ENCODE data around the gene LRRC27. TPM values are rescaled to one million over a fixed set of nuclear protein-coding genes. Genes with fewer than 3 reads are reported as not detected.
A peak's percentile ranks its signal among the peaks of the same experiment; 100 is the strongest.
"Not testable (repeated sequence)": the region's sequence is repeated elsewhere in the genome, so short reads cannot be mapped to it uniquely, and the experiment has no call there.

LRRC27 gene
- total RNA-seq, 2 donors from 2014 or later = 11.4 to 22.9 TPM

DNA sequence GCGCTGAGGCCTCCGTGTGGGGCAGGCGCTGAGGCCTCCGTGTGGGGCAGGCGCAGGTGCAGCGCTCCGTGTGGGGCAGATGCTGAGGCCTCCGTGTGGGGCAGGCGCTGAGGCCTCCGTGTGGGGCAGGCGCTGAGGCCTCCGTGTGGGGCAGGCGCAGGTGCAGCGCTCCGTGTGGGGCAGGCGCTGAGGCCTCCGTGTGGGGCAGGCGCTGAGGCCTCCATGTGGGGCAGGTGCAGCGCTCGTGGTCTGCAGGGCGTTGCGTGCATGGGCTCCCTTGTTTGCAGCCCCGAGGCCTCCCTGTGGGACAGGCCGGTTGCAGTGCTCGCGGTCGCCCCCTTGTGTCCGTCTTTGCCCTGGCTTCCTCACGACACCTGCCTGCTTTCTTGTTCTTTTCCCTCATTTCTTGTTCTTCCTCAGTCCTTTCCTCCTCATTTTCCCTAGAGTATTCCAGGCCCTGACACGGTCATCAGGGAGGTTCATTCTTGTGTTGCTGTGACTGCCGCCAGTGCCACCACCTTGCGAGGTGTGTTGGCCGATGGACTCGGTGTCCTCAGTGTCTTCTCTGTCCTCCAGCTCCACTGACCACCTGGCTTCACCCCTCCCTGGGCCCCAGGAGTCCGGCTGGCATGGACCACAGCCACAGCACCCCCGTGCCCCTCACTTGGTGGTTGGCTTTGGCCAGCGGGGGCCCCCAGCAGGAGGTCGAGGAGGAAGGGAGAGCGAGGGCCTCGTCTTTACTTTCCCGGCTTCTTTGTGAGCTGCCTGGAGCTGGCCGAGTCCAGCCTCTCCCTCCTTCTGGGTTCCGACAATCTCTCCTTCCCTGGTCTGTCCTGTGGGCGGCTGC, 20.7 kb downstream of the LRRC27 start:
- H3K36me3 ChIP-seq; H3K27ac ChIP-seq; H3K9me3 ChIP-seq; H3K4me3 ChIP-seq; H3K27me3 ChIP-seq (replicated peaks; ENCODE audit: insufficient read depth); H3K4me1 ChIP-seq (replicated peaks); intact Hi-C loops (cut with DNase I): not testable (repeated sequence)
- DNase-seq (ENCODE audit: low spot score) = peak; percentile 48
- TF ChIP-seq, protein P1, sequence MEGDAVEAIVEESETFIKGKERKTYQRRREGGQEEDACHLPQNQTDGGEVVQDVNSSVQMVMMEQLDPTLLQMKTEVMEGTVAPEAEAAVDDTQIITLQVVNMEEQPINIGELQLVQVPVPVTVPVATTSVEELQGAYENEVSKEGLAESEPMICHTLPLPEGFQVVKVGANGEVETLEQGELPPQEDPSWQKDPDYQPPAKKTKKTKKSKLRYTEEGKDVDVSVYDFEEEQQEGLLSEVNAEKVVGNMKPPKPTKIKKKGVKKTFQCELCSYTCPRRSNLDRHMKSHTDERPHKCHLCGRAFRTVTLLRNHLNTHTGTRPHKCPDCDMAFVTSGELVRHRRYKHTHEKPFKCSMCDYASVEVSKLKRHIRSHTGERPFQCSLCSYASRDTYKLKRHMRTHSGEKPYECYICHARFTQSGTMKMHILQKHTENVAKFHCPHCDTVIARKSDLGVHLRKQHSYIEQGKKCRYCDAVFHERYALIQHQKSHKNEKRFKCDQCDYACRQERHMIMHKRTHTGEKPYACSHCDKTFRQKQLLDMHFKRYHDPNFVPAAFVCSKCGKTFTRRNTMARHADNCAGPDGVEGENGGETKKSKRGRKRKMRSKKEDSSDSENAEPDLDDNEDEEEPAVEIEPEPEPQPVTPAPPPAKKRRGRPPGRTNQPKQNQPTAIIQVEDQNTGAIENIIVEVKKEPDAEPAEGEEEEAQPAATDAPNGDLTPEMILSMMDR (IDR thresholded peaks at IDR 0.05) = peak; percentile 62 to 72 (median 68)
- WGBS = 54% methylated on average over 28 of the region's 44 CpGs

DNA sequence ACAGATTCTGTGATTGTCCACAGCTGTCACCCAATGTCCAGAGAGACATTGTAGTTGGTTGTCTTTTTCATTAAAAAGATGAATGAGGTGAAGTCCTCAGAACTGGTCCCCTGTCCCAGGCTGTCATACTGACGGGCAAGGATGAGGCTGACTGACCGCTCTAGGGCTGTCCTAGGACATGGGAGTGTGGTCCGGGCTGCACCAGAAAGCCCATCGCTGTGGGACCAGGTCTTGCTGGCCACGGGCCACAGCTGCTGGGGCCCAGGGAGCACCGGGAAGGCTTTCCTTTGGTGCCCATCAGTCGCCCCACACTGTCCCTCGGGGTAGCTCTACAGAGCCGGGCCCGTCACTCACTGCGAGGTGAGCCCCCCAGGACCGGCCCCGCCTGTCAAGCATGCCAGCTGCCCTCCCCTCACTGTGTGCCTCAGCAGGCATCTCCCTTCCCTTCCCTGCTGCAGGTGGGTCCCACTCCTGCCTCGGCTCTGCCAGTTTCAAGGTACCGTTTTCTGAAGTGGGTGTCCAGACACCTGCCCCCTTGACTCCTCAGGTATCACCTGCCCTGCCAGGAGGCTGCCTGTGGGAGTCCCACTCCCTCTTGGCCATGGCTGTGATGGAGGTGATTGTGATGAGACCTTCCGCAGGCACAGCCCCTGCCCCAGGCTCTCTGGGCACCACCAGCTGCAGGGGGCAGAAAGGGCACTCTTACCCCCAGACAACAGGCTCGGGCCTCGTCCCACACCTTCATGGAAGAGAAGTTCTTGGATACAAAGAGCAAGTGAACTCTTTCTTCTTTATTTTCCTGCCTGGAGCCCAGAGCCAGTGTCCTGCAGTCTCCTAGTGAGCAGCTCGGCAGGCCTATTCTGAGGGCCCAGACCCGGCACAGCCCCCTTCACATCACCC, 21.7 kb downstream of the LRRC27 start:
- H3K4me3 ChIP-seq = no peak overlapping the region
- 80% methylated on average over 19 of the region's 20 CpGs for WGBS
- H3K36me3 ChIP-seq = no peaks in the 10 kb centered on the region
- no peak for DNase-seq (ENCODE audit: low spot score)
- no peaks in the 10 kb centered on the region for H3K27me3 ChIP-seq (replicated peaks; ENCODE audit: insufficient read depth)
- no peaks in the 10 kb centered on the region for H3K9me3 ChIP-seq
- intact Hi-C loops (cut with DNase I) = no loop called here
- H3K4me1 ChIP-seq (replicated peaks) = no peaks in the 10 kb centered on the region
- TF ChIP-seq, protein P1 (IDR thresholded peaks at IDR 0.05) = no peak
- TF ChIP-seq POLR2AphosphoS5 (IDR thresholded peaks at IDR 0.05) = no peak
- no peak for TF ChIP-seq POLR2A (IDR thresholded peaks at IDR 0.05)
- H3K27ac ChIP-seq = no peak overlapping the region

DNA sequence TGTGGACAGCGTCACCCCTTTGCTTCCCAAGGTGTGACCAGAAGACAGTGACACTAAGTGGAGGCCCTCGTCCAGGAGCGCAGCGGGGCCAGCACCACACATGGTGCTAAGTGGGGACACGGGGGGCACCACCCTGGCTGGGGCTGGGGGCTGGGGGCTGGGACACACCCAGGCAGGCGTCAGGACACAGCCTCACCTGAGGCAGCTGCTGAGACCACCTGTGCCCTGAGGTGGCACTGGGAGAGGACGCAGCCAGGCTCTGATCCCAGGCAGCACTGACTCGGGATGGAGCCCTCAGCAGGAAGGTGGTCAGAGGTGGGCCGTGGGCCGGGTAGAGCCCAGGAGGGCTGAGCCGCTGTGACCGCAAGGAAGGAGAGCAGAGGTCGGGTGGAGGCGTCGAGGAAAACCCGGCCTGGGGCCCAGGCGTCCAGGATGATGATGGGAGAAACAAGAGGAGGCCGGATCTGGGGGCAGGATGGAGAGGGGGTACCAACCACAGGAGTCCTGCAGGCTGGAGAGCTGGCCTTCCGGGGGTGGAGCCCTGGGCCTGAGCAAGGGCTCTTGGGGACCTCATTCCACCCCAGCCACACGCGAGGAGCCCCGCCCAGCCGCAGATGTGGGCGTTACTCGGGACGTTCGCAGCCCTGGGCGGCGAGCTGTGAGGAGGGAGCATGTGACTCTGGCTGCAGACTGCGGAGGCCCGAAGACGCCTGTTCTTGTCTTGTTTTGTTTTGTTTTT, 22.5 kb downstream of the LRRC27 start:
- Histone ChIP-seq H3K36me3 (no peaks in the 10 kb centered on the region), H3K4me3 (no peak overlapping the region), H3K27ac (no peak overlapping the region), H3K27me3 (replicated peaks; ENCODE audit: insufficient read depth) (no peaks in the 10 kb centered on the region), H3K9me3 (no peaks in the 10 kb centered on the region), H3K4me1 (replicated peaks) (no peaks in the 10 kb centered on the region)
- TF ChIP-seq POLR2AphosphoS5 (IDR thresholded peaks at IDR 0.05) (no peak), POLR2A (IDR thresholded peaks at IDR 0.05) (no peak)
- TF ChIP-seq, protein P1 (IDR thresholded peaks at IDR 0.05) = no peak
- 86% methylated on average over 32 of the region's 32 CpGs for WGBS
- no peak for DNase-seq (ENCODE audit: low spot score)
- intact Hi-C loops (cut with DNase I) = no loop called here

DNA sequence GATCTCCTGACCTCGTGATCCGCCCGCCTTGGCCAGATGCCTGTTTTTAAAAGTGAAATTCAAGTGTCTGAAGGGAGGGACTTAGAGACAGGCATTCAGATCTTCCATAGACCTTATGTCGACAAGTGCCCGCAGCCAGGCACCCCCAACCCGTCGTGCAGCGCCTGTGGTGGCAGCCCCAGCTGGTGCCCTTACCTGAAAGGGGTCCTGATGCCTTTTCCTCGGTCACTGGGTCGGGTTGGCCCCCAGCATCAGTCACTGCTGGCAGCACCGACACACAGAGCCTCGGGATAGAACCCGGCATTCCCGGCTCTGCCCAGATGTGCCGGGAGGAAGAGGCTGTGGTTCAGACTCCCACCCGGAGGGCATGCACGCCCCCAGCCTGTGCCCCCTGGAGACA, 23.3 kb downstream of the LRRC27 start:
- WGBS = 88% methylated on average over 17 of the region's 17 CpGs
- no peaks in the 10 kb centered on the region for H3K4me1 ChIP-seq (replicated peaks)
- TF ChIP-seq POLR2AphosphoS5 (IDR thresholded peaks at IDR 0.05) = no peak
- TF ChIP-seq POLR2A (IDR thresholded peaks at IDR 0.05) = no peak
- TF ChIP-seq, protein P1 (IDR thresholded peaks at IDR 0.05) = no peak
- H3K27ac ChIP-seq = no peak overlapping the region
- H3K36me3 ChIP-seq = no peaks in the 10 kb centered on the region
- DNase-seq (ENCODE audit: low spot score) = no peak
- no peaks in the 10 kb centered on the region for H3K9me3 ChIP-seq
- no peaks in the 10 kb centered on the region for H3K27me3 ChIP-seq (replicated peaks; ENCODE audit: insufficient read depth)
- intact Hi-C loops (cut with DNase I) = no loop called here
- H3K4me3 ChIP-seq = no peak overlapping the region

All from prostate gland (tissue), 2 donors.